Psoas muscle (tissue), 8 donors: ENCODE data around the gene SRL. TPM values are rescaled to one million over a fixed set of nuclear protein-coding genes. Genes with fewer than 3 reads are reported as not detected.

Experiments
- ATAC-seq, 4 donors: fragments of 200-7000 bp; cut with Tn5 transposase; one replicate each; pipeline ENCODE4 v1.9.1; 2020; ENCODE audit warnings: moderate library complexity in 3 of 4, mild to moderate bottlenecking in 2 of 4
- DNase-seq, 2 donors: peaks; one replicate each; pipeline ENCODE4 v3.0.0-alpha.2; 2020
- H3K27ac ChIP-seq: fragments of 200-600 bp; one replicate; pipeline ENCODE4 v1.8.0; 2022
- H3K27me3 ChIP-seq, 3 donors: fragments of 200-600 bp in 1 of 3; one replicate each; pipeline versions ENCODE4 v1.6.1 to v1.8.0; 2013 to 2022; ENCODE audit warnings: low read length in 2 of 3, mild to moderate bottlenecking in 2 of 3, moderate library complexity in 1 of 3; ENCODE audit not compliant: insufficient read depth in 3 of 3
- H3K36me3 ChIP-seq, 2 donors: fragments of 200-600 bp in 1 of 2; one replicate each; pipeline versions ENCODE4 v1.6.1 to v1.8.0; 2013 to 2022; ENCODE audit warnings: low read depth in 1 of 2, mild to moderate bottlenecking in 1 of 2, moderate library complexity in 1 of 2; ENCODE audit not compliant: insufficient read depth in 1 of 2
- H3K4me1 ChIP-seq: fragments of 200-600 bp; one replicate; pipeline ENCODE4 v1.8.0; 2022
- H3K4me3 ChIP-seq: fragments of 200-600 bp; one replicate; pipeline ENCODE4 v1.8.0; 2022; ENCODE audit warnings: mild to moderate bottlenecking
- H3K9me3 ChIP-seq: fragments of 200-600 bp; one replicate; pipeline ENCODE4 v1.8.0; 2022
- CTCF ChIP-seq: fragments of 200-600 bp; IDR thresholded peaks from one replicate; pipeline ENCODE4 v1.8.0; 2022; ENCODE audit warnings: antibody characterized with exemption
- WGBS, 3 donors: extraction: QIAGEN DNeasy Blood & Tissue Kit; methylation state at CpG; one replicate each; pipeline versions ENCODE4 v1.1.6 to v1.1.7; 2013; 5-methylcytosine and 5-hydroxymethylcytosine counted together
- intact Hi-C, 2 donors: fragments of 100-400 bp; cut with DNase I; formaldehyde crosslinking; loops; one replicate each; pipeline versions ENCODE4 v1.11.0 to v1.14.2; 2022
- polyA plus RNA-seq, 3 donors: library from polyadenylated mRNA; stranded (reverse); fragments of 200-250 nt; gene quantifications; one replicate each; pipeline ENCODE4 v1.2.3, GENCODE V29; 2013
- total RNA-seq, 4 donors: library from RNA; stranded (reverse); fragmentation: NEBNext Ultra II Directional in 2 of 4; extraction: Animal tissue kit (Norgen Biotek cat#: 25700) in 2 of 4; gene quantifications; one replicate each; pipeline versions ENCODE4 v1.2.1 to v1.2.4, GENCODE V29; 2021 to 2023
- donor health status: healthy with polysubstance abuse.
- donor health status: DM: no; HTN: no; CAD: no; lungs with moderate emphysema.
- donor health status: Bipolar disorder and iron deficiency.
- donor health status: healthy.
- donor health status: DM: yes; HTN: yes; CAD: no.
- donor health status: DM: no; HTN: no; CAD: no.
- donor health status: DM: no; HTN: no; CAD: no.
- donor health status: DM: yes; HTN: yes; CAD: no.

Gene SRL
- total and polyA plus RNA-seq, 7 donors, result 196 to 552 (median 305) TPM

DNA sequence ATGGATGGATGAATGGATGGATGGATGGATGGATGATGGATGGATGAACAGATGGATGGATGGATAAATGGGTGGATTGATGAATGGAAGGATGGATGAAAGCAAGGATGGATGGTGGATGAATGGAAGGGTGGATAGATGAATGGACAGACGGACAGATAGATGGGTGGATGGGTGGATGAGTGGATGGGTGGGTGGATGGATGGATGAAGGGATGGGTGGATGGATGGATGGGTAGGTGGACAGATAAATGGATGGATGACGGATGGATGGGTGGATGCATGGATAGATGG, 14.9 kb downstream of the SRL start:
- H3K36me3 ChIP-seq, result peaks cover 0 to 26% of the 10 kb centered on the region in 2 donors
- TF ChIP-seq CTCF, result no peak
- no peak overlapping the region for H3K27ac ChIP-seq
- ATAC-seq, result no peak
- no peaks in the 10 kb centered on the region for H3K27me3 ChIP-seq
- DNase-seq, result no peak
- 90 to 98% (median 94%) methylated on average over 2 of the region's 2 CpGs for WGBS, 3 donors
- intact Hi-C loops, result no loop called here
- peaks cover 43% of the 10 kb centered on the region for H3K4me1 ChIP-seq
- H3K4me3 ChIP-seq, result no peak overlapping the region
- no peaks in the 10 kb centered on the region for H3K9me3 ChIP-seq

- intact Hi-C loops, result no loop called here
- no peak for DNase-seq
Observed at GRCh38 chr16:4226251-4227039, 15.4 kb downstream of the SRL start.

GRCh38 chr16:4225075-4225474, 16.8 kb downstream of the SRL start:
- WGBS, 3 donors, result 79 to 82% (median 81%) methylated on average over 2 of the region's 2 CpGs
- TF ChIP-seq CTCF, result no peak
- peaks cover 49% of the 10 kb centered on the region for H3K4me1 ChIP-seq
- H3K36me3 ChIP-seq, result peaks cover 0 to 26% of the 10 kb centered on the region in 2 donors
- H3K27ac ChIP-seq, result peak overlapping the region; percentile 98
- intact Hi-C loops, result no loop called here
- H3K9me3 ChIP-seq, result no peaks in the 10 kb centered on the region
- DNase-seq, result no peak
- H3K27me3 ChIP-seq, result no peaks in the 10 kb centered on the region
- ATAC-seq, result no peak
- H3K4me3 ChIP-seq, result no peak overlapping the region

More at GRCh38 chr16:4226251-4227039, 15.4 kb downstream of the SRL start:
- TF ChIP-seq CTCF, result no peak
- H3K4me1 ChIP-seq, result peaks cover 43% of the 10 kb centered on the region
- peaks cover 0 to 26% of the 10 kb centered on the region in 2 donors for H3K36me3 ChIP-seq
- no peak for ATAC-seq
- peak overlapping the region; percentile 98 for H3K27ac ChIP-seq
- H3K9me3 ChIP-seq, result no peaks in the 10 kb centered on the region
- H3K4me3 ChIP-seq, result no peak overlapping the region
- H3K27me3 ChIP-seq, result no peaks in the 10 kb centered on the region
- 75 to 86% (median 81%) methylated on average over 5 of the region's 5 CpGs for WGBS, 3 donors

GRCh38 chr16:4220358-4220757, 21.5 kb downstream of the SRL start:
- ATAC-seq (no peak), DNase-seq (no peak)
- Histone ChIP-seq H3K27ac (peak overlapping the region; percentile 98), H3K4me3 (no peak overlapping the region), H3K4me1 (peaks cover 88% of the 10 kb centered on the region), H3K36me3 (peaks cover 0 to 18% of the 10 kb centered on the region in 2 donors), H3K27me3 (no peaks in the 10 kb centered on the region), H3K9me3 (no peaks in the 10 kb centered on the region)
- intact Hi-C loops, result no loop called here
- no peak for TF ChIP-seq CTCF
- WGBS, 3 donors, result 60 to 86% (median 78%) methylated on average over 5 of the region's 5 CpGs

DNA sequence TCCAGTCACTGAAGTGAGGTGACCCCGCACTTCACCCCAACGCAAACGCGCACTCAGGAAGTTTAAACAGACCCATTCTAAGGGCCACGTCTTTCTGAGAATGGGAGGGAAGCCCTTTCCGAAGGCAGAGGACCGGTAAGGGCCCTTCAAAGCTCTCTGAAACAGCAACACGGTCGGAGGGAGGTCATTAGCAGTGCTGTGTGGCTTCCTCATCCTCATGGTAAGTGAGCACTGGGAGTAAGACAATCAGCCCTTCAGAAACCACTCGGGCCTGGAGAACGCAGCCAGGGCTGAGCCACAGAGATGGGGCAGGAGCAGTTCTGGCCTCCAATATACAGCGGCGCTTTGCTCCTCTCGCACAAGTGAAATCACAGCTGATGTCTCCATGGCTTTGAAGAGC, 23.7 kb downstream of the SRL start:
- ATAC-seq (no peak), DNase-seq (no peak)
- Histone ChIP-seq H3K27me3 (no peaks in the 10 kb centered on the region), H3K4me3 (peak overlapping the region; percentile 53), H3K27ac (peak overlapping the region; percentile 98), H3K36me3 (no peaks in the 10 kb centered on the region), H3K4me1 (peaks cover 88% of the 10 kb centered on the region), H3K9me3 (no peaks in the 10 kb centered on the region)
- 29 to 50% (median 35%) methylated on average over 14 of the region's 14 CpGs for WGBS, 3 donors
- TF ChIP-seq CTCF, result no peak
- intact Hi-C loops, result no loop called here
